Lung microvascular endothelial cell (primary cell): ENCODE data around the gene ESYT1. TPM values are rescaled to one million over a fixed set of nuclear protein-coding genes. Genes with fewer than 3 reads are reported as not detected.
A peak's percentile ranks its signal among the peaks of the same experiment; 100 is the strongest.

ENCODE experiments used
- DNase-seq, 2 donors: peaks; one replicate each; pipeline versions ENCODE4 v3.0.0 to v3.0.0-alpha.2; 2010; ENCODE audit warnings: low read depth in 2 of 2
- total RNA-seq: library from RNA; depleted of rRNA; stranded (reverse); fragments of >200 nt; gene quantifications from 2 replicates; pipeline ENCODE4 v1.2.1, GENCODE V29; 2014

Gene ESYT1
- total RNA-seq, result 270 and 326 TPM in 2 replicates

- peak; percentile 100 for DNase-seq
Measured at GRCh38 chr12:56127888-56128669, at the start of gene ESYT1. Gene ESYT1, plus strand, starts transcription at chr12:56128267. Its CDS starts 53 bp downstream, at chr12:56128320.

- no peak for DNase-seq
Measured at GRCh38 chr12:56078427-56078826, 49.6 kb upstream of the ESYT1 start.

GRCh38 chr12:56078931-56079722 is 48.9 kb upstream of the ESYT1 start:
- peak; percentile 93 to 94 for DNase-seq

- peak; percentile 55 to 67 for DNase-seq
Measured at GRCh38 chr12:56079723-56080555, 48.1 kb upstream of the ESYT1 start, which contains the start of gene ERBB3. Gene ERBB3, plus strand, starts transcription at chr12:56080165. Its CDS starts 136 bp downstream, at chr12:56080301.

GRCh38 chr12:56080556-56081138 is 47.4 kb upstream of the ESYT1 start:
- no peak for DNase-seq

GRCh38 chr12:56081393-56082347 is 46.4 kb upstream of the ESYT1 start:
- no peak for DNase-seq

- no peak for DNase-seq
Measured at GRCh38 chr12:56082382-56082781, 45.7 kb upstream of the ESYT1 start.

- DNase-seq, result no peak
Measured at GRCh38 chr12:56082967-56083366, 45.1 kb upstream of the ESYT1 start.

- peak; percentile 9 to 36 for DNase-seq
Measured at GRCh38 chr12:56084958-56085543, 43.0 kb upstream of the ESYT1 start.

GRCh38 chr12:56086096-56086495 is 42.0 kb upstream of the ESYT1 start:
- no peak for DNase-seq

GRCh38 chr12:56086608-56087007 is 41.5 kb upstream of the ESYT1 start:
- no peak for DNase-seq

- no peak for DNase-seq
Measured at GRCh38 chr12:56087220-56087619, 40.8 kb upstream of the ESYT1 start.

- no peak for DNase-seq
Measured at GRCh38 chr12:56097738-56098137, 30.3 kb upstream of the ESYT1 start.

- no peak for DNase-seq
Measured at GRCh38 chr12:56098592-56098991, 29.5 kb upstream of the ESYT1 start.

GRCh38 chr12:56099787-56100186 is 28.3 kb upstream of the ESYT1 start:
- DNase-seq, result no peak

GRCh38 chr12:56101045-56101444 is 27.0 kb upstream of the ESYT1 start:
- no peak for DNase-seq

- DNase-seq, result no peak
Measured at GRCh38 chr12:56102683-56103065, 25.4 kb upstream of the ESYT1 start.

- no peak for DNase-seq
Measured at GRCh38 chr12:56103066-56103711, 24.9 kb upstream of the ESYT1 start.

GRCh38 chr12:56103823-56104108 is 24.3 kb upstream of the ESYT1 start:
- no peak for DNase-seq
